PFSK-1 (cell line): ENCODE results near the gene RHOC.

Experiments used
- POLR2AphosphoS5 ChIP-seq: IDR thresholded peaks from 2 replicates; pipeline ENCODE4 v1.6.1; 2012; ENCODE audit warnings: low read depth, mild to moderate bottlenecking, control low read depth, low read length, moderate library complexity
- TF ChIP-seq, protein P1 (sequence below), 2 experiments: IDR thresholded peaks; 2 replicates each; pipeline versions ENCODE4 v1.6.1 to v1.8.0; 2011 to 2012; ENCODE audit warnings: low read depth in 2 of 2, low read length in 2 of 2, control low read depth in 1 of 2, inconsistent platforms in 1 of 2, mild to moderate bottlenecking in 1 of 2, moderate library complexity in 1 of 2; ENCODE audit not compliant: insufficient read depth in 1 of 2

DNA sequence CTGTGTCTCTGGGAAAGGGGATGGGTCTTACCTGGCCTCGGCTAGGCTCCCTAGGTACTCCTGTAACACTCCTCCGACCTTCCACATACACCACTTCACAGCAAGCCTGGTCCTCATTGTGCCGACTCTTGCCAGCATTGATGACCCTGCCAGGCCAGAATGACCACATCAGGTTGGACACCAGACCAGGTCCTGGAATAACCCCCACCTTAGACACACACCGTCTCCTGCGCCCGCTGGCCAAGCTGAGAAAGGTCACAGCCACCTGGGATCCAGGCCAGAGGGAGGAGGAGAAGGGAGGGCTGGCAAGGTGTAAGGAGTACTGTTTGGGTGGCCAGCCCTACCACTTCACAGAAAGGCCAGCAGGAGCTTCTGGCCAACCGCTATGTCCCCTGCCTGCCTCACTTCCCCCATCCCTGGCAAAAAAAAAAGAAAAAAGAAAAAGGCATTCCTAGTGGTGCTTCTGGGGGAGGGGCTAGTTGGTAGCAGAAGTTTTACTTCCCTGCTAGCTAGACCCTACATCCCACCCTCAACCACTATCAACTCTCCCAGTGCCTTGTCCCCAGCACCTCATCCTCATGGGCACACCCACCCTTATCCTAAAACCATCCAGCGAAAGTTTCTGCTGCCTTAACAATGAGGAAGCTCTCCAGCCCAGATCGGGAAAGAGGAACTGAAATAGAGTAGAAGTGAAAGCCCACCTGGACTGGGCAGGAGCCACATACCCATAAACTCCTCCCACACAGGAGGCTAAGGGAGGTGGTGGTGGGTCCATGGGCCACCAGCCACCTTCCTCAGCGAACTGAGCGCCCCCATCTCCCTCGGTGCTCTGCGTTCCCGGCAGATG, 6.8 kb upstream of the RHOC start:
- no peak for TF ChIP-seq POLR2AphosphoS5
- TF ChIP-seq, protein P1, sequence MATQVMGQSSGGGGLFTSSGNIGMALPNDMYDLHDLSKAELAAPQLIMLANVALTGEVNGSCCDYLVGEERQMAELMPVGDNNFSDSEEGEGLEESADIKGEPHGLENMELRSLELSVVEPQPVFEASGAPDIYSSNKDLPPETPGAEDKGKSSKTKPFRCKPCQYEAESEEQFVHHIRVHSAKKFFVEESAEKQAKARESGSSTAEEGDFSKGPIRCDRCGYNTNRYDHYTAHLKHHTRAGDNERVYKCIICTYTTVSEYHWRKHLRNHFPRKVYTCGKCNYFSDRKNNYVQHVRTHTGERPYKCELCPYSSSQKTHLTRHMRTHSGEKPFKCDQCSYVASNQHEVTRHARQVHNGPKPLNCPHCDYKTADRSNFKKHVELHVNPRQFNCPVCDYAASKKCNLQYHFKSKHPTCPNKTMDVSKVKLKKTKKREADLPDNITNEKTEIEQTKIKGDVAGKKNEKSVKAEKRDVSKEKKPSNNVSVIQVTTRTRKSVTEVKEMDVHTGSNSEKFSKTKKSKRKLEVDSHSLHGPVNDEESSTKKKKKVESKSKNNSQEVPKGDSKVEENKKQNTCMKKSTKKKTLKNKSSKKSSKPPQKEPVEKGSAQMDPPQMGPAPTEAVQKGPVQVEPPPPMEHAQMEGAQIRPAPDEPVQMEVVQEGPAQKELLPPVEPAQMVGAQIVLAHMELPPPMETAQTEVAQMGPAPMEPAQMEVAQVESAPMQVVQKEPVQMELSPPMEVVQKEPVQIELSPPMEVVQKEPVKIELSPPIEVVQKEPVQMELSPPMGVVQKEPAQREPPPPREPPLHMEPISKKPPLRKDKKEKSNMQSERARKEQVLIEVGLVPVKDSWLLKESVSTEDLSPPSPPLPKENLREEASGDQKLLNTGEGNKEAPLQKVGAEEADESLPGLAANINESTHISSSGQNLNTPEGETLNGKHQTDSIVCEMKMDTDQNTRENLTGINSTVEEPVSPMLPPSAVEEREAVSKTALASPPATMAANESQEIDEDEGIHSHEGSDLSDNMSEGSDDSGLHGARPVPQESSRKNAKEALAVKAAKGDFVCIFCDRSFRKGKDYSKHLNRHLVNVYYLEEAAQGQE (IDR thresholded peaks at IDR 0.05; ENCODE audit: insufficient read depth in 1 of 2, low read depth in 2 of 2, low read length in 2 of 2): no peak
